ENCODE results near the gene GCNA.

GRCh38 chrX:71532078-71532752 lies 46.0 kb upstream of the GCNA start:
- TF ChIP-seq CTCF (IDR thresholded peaks at IDR 0.05) (no peak), POLR2A (IDR thresholded peaks at IDR 0.05) (no peak)

All from heart left ventricle (tissue), 13 donors.